ENCODE results near the gene EWSR1.
"Not testable (repeated sequence)": the region's sequence is repeated elsewhere in the genome, so short reads cannot be mapped to it uniquely, and the experiment has no call there.

Gene EWSR1

GRCh38 chr22:29243874-29244446, 24.1 kb upstream of the EWSR1 start:
- TF ChIP-seq CTCF (IDR thresholded peaks at IDR 0.05; ENCODE audit: control insufficient read depth, insufficient read depth, low read depth, low read length, missing control alignments) = no peak
- no peak overlapping the region for H3K4me3 ChIP-seq (ENCODE audit: control insufficient read depth, low read depth, low read length)
- no peak for DNase-seq (ENCODE audit: low read depth)

GRCh38 chr22:29244785-29245625, 23.1 kb upstream of the EWSR1 start:
- H3K4me3 ChIP-seq (ENCODE audit: control insufficient read depth, low read depth, low read length) = no peak overlapping the region
- TF ChIP-seq CTCF (IDR thresholded peaks at IDR 0.05; ENCODE audit: control insufficient read depth, insufficient read depth, low read depth, low read length, missing control alignments) = no peak
- no peak for DNase-seq (ENCODE audit: low read depth)

DNA sequence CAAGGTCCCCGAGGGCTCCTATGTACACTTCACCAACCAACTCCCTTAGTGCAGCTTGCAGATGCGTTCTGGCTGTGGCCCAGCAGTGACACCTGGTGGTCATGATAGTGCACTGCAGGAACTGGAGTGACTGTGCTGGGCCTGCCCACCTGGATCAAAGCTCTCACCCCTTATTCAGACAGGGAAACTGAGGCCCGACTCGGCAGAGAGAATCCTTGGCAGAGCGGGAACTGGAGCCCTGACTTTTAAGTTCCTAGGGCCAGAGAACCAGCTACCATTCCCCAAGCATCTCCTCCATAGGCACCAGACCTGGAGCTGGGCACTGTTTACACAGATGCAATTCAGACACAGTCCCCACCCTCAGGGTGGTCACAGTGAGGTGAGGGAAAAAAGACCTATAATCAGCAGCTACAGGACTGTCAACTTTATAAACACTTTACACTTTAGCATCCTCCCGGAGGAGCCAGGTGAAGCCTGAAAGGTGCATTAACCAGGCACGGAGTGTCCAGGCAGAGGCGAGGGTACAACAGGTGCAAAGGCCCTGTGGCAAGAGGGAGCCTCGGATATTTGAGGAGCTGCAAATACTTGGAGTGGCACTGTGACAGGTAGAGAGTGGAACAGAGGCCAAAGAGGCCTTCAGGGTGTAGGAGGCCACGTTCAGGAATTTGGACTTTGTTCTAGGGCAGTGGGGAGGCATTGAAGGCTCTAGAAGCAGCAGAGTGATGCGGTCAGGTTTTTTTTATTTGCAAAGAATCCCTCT, 22.3 kb upstream of the EWSR1 start:
- TF ChIP-seq CTCF (IDR thresholded peaks at IDR 0.05; ENCODE audit: control insufficient read depth, insufficient read depth, low read depth, low read length, missing control alignments) = peak; percentile 99
- no peak for DNase-seq (ENCODE audit: low read depth)
- H3K4me3 ChIP-seq (ENCODE audit: control insufficient read depth, low read depth, low read length) = no peak overlapping the region

- H3K4me3 ChIP-seq (ENCODE audit: control insufficient read depth, low read depth, low read length); DNase-seq (ENCODE audit: low read depth): not testable (repeated sequence)
These were observed 20.2 kb upstream of the EWSR1 start for GRCh38 chr22:29247891-29248290.

GRCh38 chr22:29251265-29251664, 16.8 kb upstream of the EWSR1 start:
- H3K4me3 ChIP-seq (ENCODE audit: control insufficient read depth, low read depth, low read length) = no peak overlapping the region
- no peak for TF ChIP-seq CTCF (IDR thresholded peaks at IDR 0.05; ENCODE audit: control insufficient read depth, insufficient read depth, low read depth, low read length, missing control alignments)
- no peak for DNase-seq (ENCODE audit: low read depth)

DNA sequence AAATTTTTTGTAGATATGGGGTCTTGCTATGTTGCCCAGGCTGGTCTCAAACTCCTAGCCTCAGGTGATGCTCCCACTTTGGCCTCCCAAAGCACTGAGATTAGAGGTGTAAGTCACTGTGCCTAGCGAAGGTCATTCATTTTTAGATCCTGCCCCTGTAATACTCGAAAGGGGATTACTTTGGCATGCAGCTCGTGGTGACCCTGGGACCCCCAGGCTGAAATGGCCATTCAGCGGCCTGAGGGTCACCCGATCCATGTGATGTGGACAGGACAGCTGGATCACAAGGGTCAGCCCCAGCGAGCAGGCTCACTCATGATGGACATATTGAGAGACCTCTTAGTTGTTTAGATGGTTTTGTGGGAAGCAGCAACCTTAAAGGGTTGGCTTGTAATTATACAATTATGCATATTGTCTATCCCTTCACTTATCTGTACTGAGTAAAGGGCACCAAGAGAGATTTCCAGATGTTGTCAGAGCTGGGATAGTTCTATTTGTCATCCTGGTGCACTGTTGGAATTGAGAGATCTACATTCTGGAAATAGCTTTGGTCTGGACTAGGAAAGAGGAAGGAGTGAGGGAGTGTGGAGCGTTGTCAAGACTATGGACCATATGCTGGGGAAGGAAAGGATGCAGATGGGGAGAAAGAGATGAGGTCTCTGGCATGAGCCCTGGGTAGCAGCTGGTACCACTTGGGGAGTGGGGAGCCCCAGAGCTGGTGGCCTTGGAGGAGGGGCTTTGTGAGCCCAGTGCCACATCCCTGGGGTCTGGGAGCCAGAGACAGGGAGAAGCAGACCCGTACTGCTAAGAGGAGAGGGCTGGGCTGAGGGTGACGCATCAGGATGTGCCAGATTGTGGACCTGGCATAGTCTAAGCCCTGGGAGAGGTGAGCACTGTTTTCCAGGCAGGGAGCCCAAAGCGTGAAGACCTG, 15.8 kb upstream of the EWSR1 start:
- no peak overlapping the region for H3K4me3 ChIP-seq (ENCODE audit: control insufficient read depth, low read depth, low read length)
- no peak for TF ChIP-seq CTCF (IDR thresholded peaks at IDR 0.05; ENCODE audit: control insufficient read depth, insufficient read depth, low read depth, low read length, missing control alignments)
- no peak for DNase-seq (ENCODE audit: low read depth)
